HepG2 (cell line): ENCODE data around the gene TOR4A. TPM values are rescaled to one million over a fixed set of nuclear protein-coding genes. Genes with fewer than 3 reads are reported as not detected.
A peak's percentile ranks its signal among the peaks of the same experiment; 100 is the strongest.

Experiments used
- AGO2 ChIP-seq: fragments of 200-400 bp; formaldehyde crosslinking; optimal IDR thresholded peaks from 2 replicates; pipeline ENCODE3; 2017; ENCODE audit warnings: mild to moderate bottlenecking, low read depth, low read length, moderate library complexity
- ATF1 ChIP-seq: IDR thresholded peaks from 2 replicates; pipeline ENCODE4 v1.6.1; 2016; ENCODE audit warnings: mild to moderate bottlenecking, control low read depth
- CC2D1A ChIP-seq: sonication (generic); formaldehyde crosslinking; IDR thresholded peaks from 2 replicates; pipeline ENCODE4 v1.8.1; 2023; ENCODE audit warnings: mild to moderate bottlenecking, missing genetic modification reagents
- CENPT ChIP-seq: sonication (generic); formaldehyde crosslinking; IDR thresholded peaks from 2 replicates; pipeline ENCODE4 v1.8.0; 2022; ENCODE audit warnings: low read depth, mild to moderate bottlenecking, moderate library complexity, missing genetic modification reagents
- EED ChIP-seq: sonication (generic); formaldehyde crosslinking; IDR thresholded peaks from 2 replicates; pipeline ENCODE4 v1.5.0; 2020; ENCODE audit warnings: mild to moderate bottlenecking, missing genetic modification reagents
- GATA4 ChIP-seq: sonication (generic); IDR thresholded peaks from 2 replicates; pipeline ENCODE4 v1.6.1; 2016; ENCODE audit warnings: antibody characterized with exemption, low read depth, borderline replicate concordance
- KAT7 ChIP-seq: IDR thresholded peaks from 2 replicates; pipeline ENCODE4 v1.6.1; 2018; ENCODE audit warnings: borderline replicate concordance, missing compliant biosample characterization
- KDM2A ChIP-seq: sonication (generic); formaldehyde crosslinking; IDR thresholded peaks from 2 replicates; pipeline ENCODE4 v1.4.0; 2020; ENCODE audit warnings: low read depth, missing genetic modification reagents, borderline replicate concordance
- MIER2 ChIP-seq: IDR thresholded peaks from 2 replicates; pipeline ENCODE4 v1.6.1; 2016; ENCODE audit warnings: missing biosample characterization, missing genetic modification reagents
- MLX ChIP-seq: IDR thresholded peaks from 2 replicates; pipeline ENCODE4 v1.6.1; 2016
- NFKB2 ChIP-seq: sonication (generic); formaldehyde crosslinking; IDR thresholded peaks from 2 replicates; pipeline ENCODE4 v1.4.0; 2020; ENCODE audit warnings: missing genetic modification reagents, borderline replicate concordance
- PCBP1 ChIP-seq: fragments of 200-400 bp; formaldehyde crosslinking; IDR thresholded peaks from 2 replicates; pipeline ENCODE4 v1.6.1; 2017; ENCODE audit warnings: mild to moderate bottlenecking, low read depth, low read length, borderline replicate concordance
- PHF21A ChIP-seq: sonication (generic); formaldehyde crosslinking; IDR thresholded peaks from 2 replicates; pipeline ENCODE4 v1.5.0; 2020; ENCODE audit warnings: mild to moderate bottlenecking, missing genetic modification reagents
- PITX1 ChIP-seq: sonication (generic); formaldehyde crosslinking; IDR thresholded peaks from 2 replicates; pipeline ENCODE4 v1.5.1; 2020; ENCODE audit warnings: mild to moderate bottlenecking, missing genetic modification reagents
- POGK ChIP-seq: sonication (generic); formaldehyde crosslinking; conservative IDR thresholded peaks from 2 replicates; pipeline ENCODE4 v1.8.0; 2022; ENCODE audit warnings: mild to moderate bottlenecking, moderate library complexity, missing genetic modification reagents
- PRPF4 ChIP-seq: fragments of 200-400 bp; formaldehyde crosslinking; IDR thresholded peaks from 2 replicates; pipeline ENCODE4 v1.6.1; 2016; ENCODE audit warnings: low read length, low read depth; ENCODE audit not compliant: poor library complexity, severe bottlenecking
- RAD21 ChIP-seq: fragments of 450-650 bp; formaldehyde crosslinking; IDR thresholded peaks from 2 replicates; pipeline ENCODE4 v1.5.0; 2020; ENCODE audit warnings: mild to moderate bottlenecking
- SMARCC2 ChIP-seq: fragments of 450-650 bp; IDR thresholded peaks from 2 replicates; pipeline ENCODE4 v1.6.1; 2017; ENCODE audit warnings: antibody characterized with exemption, mild to moderate bottlenecking
- SRSF1 ChIP-seq: fragments of 200-400 bp; formaldehyde crosslinking; optimal IDR thresholded peaks from 2 replicates; pipeline ENCODE3; 2017; ENCODE audit warnings: mild to moderate bottlenecking, low read depth, low read length, moderate library complexity
- STAT5B ChIP-seq: sonication (generic); formaldehyde crosslinking; IDR thresholded peaks from 2 replicates; pipeline ENCODE4 v1.4.0; 2020; ENCODE audit warnings: missing genetic modification reagents
- SUZ12 ChIP-seq: fragments of 150-350 bp; IDR thresholded peaks from 2 replicates; pipeline ENCODE4 v1.6.1; 2014; ENCODE audit warnings: low read depth, low read length
- XRCC5 ChIP-seq: fragments of 200-400 bp; formaldehyde crosslinking; optimal IDR thresholded peaks from 2 replicates; pipeline ENCODE3; 2017; ENCODE audit warnings: mild to moderate bottlenecking, low read length
- ZC3H13 ChIP-seq: sonication (generic); formaldehyde crosslinking; IDR thresholded peaks from 2 replicates; pipeline ENCODE4 v1.8.1; 2023; ENCODE audit warnings: mild to moderate bottlenecking, missing genetic modification reagents, moderate library complexity
- ZEB1 ChIP-seq: IDR thresholded peaks from 2 replicates; pipeline ENCODE4 v1.6.1; 2012; ENCODE audit warnings: mild to moderate bottlenecking, low read depth, inconsistent platforms; ENCODE audit not compliant: insufficient replicate concordance
- ZFY ChIP-seq: sonication (generic); formaldehyde crosslinking; IDR thresholded peaks from 2 replicates; pipeline ENCODE4 v1.4.0; 2020; ENCODE audit warnings: missing genetic modification reagents
- ZNF337 ChIP-seq: sonication (generic); formaldehyde crosslinking; IDR thresholded peaks from 2 replicates; pipeline ENCODE4 v1.5.1; 2020; ENCODE audit warnings: missing genetic modification reagents, low read depth, mild to moderate bottlenecking, borderline replicate concordance
- ZNF547 ChIP-seq: sonication (generic); formaldehyde crosslinking; IDR thresholded peaks from 2 replicates; pipeline ENCODE4 v1.5.1; 2020; ENCODE audit warnings: mild to moderate bottlenecking, missing genetic modification reagents
- ZNF674 ChIP-seq: sonication (generic); formaldehyde crosslinking; IDR thresholded peaks from 2 replicates; pipeline ENCODE4 v1.5.0; 2020; ENCODE audit warnings: low read depth, mild to moderate bottlenecking, missing genetic modification reagents
- ZNF788 ChIP-seq: sonication (generic); formaldehyde crosslinking; IDR thresholded peaks from 2 replicates; pipeline ENCODE4 v1.5.0; 2020; ENCODE audit warnings: mild to moderate bottlenecking, missing genetic modification reagents, borderline replicate concordance
- ZNF83 ChIP-seq: sonication (generic); formaldehyde crosslinking; IDR thresholded peaks from 2 replicates; pipeline ENCODE4 v1.4.0; 2020; ENCODE audit warnings: missing genetic modification reagents, mild to moderate bottlenecking, borderline replicate concordance
- polyA plus RNA-seq, 8 experiments: library from polyadenylated mRNA; depleted of rRNA in 3 of 8; stranded (reverse) in 7 of 8; unstranded in 1 of 8; fragments of >200 nt; fragmentation: Illumina TruSeq in 4 of 8; extraction: Trizol in 4 of 8; gene quantifications; 2 replicates each; pipeline versions ENCODE4 v1.2.1 to v1.2.3, GENCODE V29; 2011 to 2016; ENCODE audit warnings: low read depth in 4 of 8, missing spikeins in 1 of 8, mixed read lengths in 1 of 8; ENCODE audit not compliant: insufficient read depth in 1 of 8
- total RNA-seq, 5 experiments: library from RNA; depleted of rRNA; stranded (reverse); fragments of >200 nt; fragmentation: Illumina TruSeq; extraction: Trizol; gene quantifications; 2 replicates each; pipeline ENCODE4 v1.2.3, GENCODE V29; 2016; ENCODE audit warnings: low read depth in 1 of 5

TOR4A gene
- total and polyA plus RNA-seq, 2 of the 13 experiments (the other 11 are each of a cell fraction or from before 2014, with no cell fraction given), result 11.1 to 14.2 TPM

- TF ChIP-seq POGK (CRISPR knock-in tag) (no peak), KAT7 (CRISPR knock-in tag) (no peak), ZNF83 (CRISPR knock-in tag) (0 out of 2 replicates have a peak, but pooled peaks have one; percentile 51), XRCC5 (peak; percentile 6), ZNF337 (CRISPR knock-in tag) (no peak), KDM2A (CRISPR knock-in tag) (peak; percentile 67; the same call in 1 of the 2 replicates), CC2D1A (CRISPR knock-in tag) (no peak), SRSF1 (no peak), RAD21 (CRISPR knock-in tag) (no peak), STAT5B (CRISPR knock-in tag) (no peak), SMARCC2 (no peak), ZNF674 (CRISPR knock-in tag) (no peak), ZFY (CRISPR knock-in tag) (peak; percentile 70; the same call in 1 of the 2 replicates), ATF1 (no peak), ZNF788 (CRISPR knock-in tag) (peak; percentile 51), PCBP1 (no peak), AGO2 (peak; percentile 67), SUZ12 (no peak), ZNF547 (CRISPR knock-in tag) (no peak), PRPF4 (no peak), PHF21A (CRISPR knock-in tag) (no peak), MLX (CRISPR knock-in tag) (no peak), CENPT (CRISPR knock-in tag) (no peak), EED (CRISPR knock-in tag) (0 out of 2 replicates have a peak, but pooled peaks have one; percentile 34), PITX1 (no peak), ZEB1 (no peak), MIER2 (CRISPR knock-in tag) (no peak), GATA4 (no peak), NFKB2 (peak; percentile 91; the same call in 1 of the 2 replicates), ZC3H13 (peak; percentile 77)
Measured at GRCh38 chr9:137228968-137229896, 48.3 kb upstream of the TOR4A start (continued).
